ENCODE data around the gene FFAR2. TPM values are rescaled to one million over a fixed set of nuclear protein-coding genes. Genes with fewer than 3 reads are reported as not detected.

The FFAR2 gene
- total RNA-seq, 1 donor = 16.5 TPM

DNA sequence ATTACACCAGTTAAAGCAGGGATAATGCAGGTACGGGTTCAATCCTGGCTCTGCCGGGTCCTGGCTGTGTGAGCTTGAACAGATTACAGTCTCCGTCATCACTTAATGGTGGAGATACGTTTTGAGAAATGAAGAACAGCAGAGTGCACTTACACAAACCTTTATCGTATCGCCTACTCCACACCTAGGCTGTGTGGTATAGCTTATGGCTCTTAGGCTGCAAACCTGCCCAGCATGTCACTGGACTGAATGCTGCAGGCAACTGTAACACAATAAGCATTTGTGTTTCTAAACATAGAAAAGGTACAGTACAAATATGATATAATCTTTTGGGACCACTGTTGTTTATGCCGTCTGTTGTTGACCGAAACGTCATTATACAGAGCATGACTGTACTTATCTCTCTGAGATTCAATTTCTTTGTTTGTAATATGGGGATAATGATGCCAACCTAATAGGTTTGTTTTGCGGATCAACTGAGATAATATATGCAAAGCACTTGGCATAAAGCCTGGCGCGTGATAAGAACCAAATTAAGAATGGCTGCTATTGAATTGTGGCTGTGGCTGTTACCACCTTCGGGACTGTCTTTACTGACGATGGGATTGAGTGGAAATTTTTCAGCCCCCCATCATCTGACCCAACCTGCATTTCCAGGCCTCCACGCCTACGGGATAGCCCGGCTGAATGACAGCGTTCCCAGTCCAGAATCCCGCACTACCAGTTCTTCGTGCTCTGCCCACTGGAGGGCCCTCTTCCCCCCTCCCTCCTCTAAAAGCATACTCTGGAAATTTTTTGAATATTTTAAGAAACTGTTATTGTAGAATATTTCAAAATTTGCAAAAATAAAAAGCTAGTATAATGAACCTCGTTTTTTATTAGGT, 31.0 kb downstream of the FFAR2 start:
- Histone ChIP-seq H3K4me3 (ENCODE audit: low read length) (no peak overlapping the region), H3K9me3 (ENCODE audit: low read depth, low read length) (no peaks in the 10 kb centered on the region), H3K27me3 (ENCODE audit: insufficient read depth, low read length) (no peaks in the 10 kb centered on the region), H3K4me1 (ENCODE audit: insufficient read depth, low read length) (no peaks in the 10 kb centered on the region)

DNA sequence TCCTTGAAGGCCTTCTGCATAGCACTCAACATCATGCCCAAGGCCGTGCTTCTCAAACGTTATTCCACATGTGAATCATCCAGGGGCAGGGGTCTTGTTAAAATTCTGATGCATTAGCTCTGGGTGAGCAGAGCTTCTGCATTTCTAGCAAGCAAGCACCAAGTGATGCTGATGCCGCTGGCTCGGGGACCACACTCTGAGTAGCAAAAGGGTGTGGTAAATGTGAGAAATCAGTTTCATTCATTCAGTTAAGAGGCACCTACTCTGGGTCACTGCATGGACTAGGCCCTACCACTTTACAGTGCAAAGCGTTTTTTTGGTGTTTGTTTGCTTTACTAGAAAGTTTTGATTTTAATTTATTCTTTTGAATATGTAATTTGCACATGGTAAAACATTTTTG, 35.0 kb downstream of the FFAR2 start:
- Histone ChIP-seq H3K27me3 (ENCODE audit: insufficient read depth, low read length) (no peaks in the 10 kb centered on the region), H3K4me1 (ENCODE audit: insufficient read depth, low read length) (no peaks in the 10 kb centered on the region), H3K9me3 (ENCODE audit: low read depth, low read length) (no peaks in the 10 kb centered on the region), H3K4me3 (ENCODE audit: low read length) (no peak overlapping the region)

DNA sequence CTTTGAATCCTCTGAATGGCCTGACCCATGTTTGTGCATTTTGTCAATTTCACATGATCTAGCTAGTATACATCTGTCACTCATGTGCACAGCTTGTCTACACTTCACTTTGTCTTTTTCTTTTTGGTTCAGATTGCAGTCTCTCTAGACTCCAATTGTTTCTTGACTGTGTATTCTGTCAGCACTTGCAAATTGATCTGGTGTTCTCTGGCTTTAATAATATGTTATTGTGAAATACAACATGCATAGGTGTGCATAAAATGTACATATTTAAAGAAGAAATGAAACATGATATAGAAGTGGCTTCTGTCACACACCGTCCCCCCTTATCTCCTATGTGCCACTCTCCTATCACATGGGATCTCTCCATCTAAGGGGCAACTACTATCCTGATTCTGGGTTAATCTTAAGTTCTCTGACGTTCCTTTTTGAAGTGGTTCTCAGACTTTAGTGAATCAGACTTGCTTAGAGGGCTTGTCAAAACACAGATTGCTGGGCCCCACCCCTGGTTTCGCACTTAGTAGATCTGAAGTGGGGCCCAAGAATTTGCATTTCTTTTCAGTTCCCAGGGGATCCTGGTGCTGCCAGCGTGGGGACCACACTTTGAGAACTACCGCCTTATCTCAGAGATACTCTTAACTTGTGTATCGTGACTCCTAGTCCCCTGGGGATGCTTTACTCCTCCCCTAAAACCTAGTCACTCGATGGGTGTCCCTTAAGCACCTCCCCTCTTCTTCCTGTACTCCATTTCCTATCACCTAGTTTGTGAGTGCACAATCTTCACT, 36.4 kb downstream of the FFAR2 start:
- no peaks in the 10 kb centered on the region for H3K9me3 ChIP-seq (ENCODE audit: low read depth, low read length)
- no peaks in the 10 kb centered on the region for H3K4me1 ChIP-seq (ENCODE audit: insufficient read depth, low read length)
- H3K27me3 ChIP-seq (ENCODE audit: insufficient read depth, low read length) = no peaks in the 10 kb centered on the region
- H3K4me3 ChIP-seq (ENCODE audit: low read length) = no peak overlapping the region

DNA sequence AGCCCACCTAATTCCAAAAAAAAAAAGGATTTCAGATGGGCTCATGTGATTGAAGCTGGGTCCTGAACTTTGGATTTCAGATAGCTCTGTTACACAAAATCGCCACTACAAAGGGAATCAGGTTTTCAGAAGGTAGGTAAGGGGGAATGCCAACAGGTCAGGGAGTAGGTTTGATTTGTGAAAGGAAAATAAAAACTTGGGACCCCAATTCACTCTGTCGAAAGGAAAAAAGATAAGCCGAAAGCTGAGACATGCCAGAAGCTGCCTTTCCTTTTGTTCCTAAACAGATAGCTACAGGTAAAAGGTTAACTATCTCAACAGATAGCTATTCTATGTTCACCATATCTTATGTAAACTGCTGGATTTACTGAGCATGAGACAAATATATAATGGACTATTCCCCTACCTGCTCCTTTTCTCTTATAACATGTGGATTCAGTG, 38.2 kb downstream of the FFAR2 start:
- H3K9me3 ChIP-seq (ENCODE audit: low read depth, low read length) = no peaks in the 10 kb centered on the region
- H3K4me1 ChIP-seq (ENCODE audit: insufficient read depth, low read length) = no peaks in the 10 kb centered on the region
- H3K27me3 ChIP-seq (ENCODE audit: insufficient read depth, low read length) = no peaks in the 10 kb centered on the region
- no peak overlapping the region for H3K4me3 ChIP-seq (ENCODE audit: low read length)

DNA sequence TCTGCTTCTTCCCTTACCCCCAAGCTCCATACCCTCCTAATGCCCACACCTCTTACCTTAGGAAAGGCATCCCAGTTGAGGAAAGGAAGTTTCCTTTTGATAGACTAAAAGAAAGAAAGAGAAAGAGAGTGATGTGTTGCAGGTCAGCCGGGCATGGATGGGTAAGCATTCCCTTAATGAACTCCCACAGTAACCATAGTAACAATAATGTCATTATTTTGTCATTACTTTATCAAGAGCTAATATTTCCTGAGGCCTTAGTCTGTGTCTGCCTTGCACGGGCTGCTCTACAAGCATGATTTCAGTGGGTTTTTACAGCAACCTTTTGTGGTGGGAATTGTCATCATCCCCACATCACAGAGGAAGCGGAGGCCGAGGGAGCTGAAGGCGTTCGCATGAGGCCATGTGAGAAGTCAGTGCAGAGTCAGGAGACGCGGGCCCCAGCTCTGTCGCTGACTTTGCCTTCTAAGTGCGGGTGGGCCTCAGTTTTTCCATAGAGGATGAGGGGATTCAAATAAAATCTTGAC, 39.7 kb downstream of the FFAR2 start:
- H3K4me3 ChIP-seq (ENCODE audit: low read length) = no peak overlapping the region
- H3K4me1 ChIP-seq (ENCODE audit: insufficient read depth, low read length) = no peaks in the 10 kb centered on the region

DNA sequence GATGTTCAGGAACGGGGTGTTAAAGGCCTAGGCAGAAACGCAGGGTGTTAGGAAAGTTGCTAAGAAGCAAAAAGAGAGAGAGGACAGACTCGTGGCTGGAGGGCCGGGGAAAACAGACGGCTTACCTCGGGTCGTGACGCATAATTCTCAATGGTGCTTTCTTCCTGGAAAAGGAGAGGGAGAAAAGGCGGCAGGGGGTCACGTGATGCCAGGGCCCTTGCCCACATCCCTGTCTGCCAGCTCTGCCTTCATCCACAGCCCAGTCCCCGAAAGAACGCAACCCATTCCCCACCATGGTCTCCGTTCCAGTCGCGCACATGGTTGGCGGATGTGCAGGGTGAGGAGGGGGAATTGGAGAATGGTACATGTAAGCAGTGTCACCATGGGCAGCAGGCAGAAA, 40.6 kb downstream of the FFAR2 start:
- H3K4me1 ChIP-seq (ENCODE audit: insufficient read depth, low read length) = no peaks in the 10 kb centered on the region
- no peaks in the 10 kb centered on the region for H3K9me3 ChIP-seq (ENCODE audit: low read depth, low read length)
- H3K27me3 ChIP-seq (ENCODE audit: insufficient read depth, low read length) = no peaks in the 10 kb centered on the region
- no peak overlapping the region for H3K4me3 ChIP-seq (ENCODE audit: low read length)

More for the DNA sequence above, 39.7 kb downstream of the FFAR2 start:
- no peaks in the 10 kb centered on the region for H3K9me3 ChIP-seq (ENCODE audit: low read depth, low read length)
- H3K27me3 ChIP-seq (ENCODE audit: insufficient read depth, low read length) = no peaks in the 10 kb centered on the region

DNA sequence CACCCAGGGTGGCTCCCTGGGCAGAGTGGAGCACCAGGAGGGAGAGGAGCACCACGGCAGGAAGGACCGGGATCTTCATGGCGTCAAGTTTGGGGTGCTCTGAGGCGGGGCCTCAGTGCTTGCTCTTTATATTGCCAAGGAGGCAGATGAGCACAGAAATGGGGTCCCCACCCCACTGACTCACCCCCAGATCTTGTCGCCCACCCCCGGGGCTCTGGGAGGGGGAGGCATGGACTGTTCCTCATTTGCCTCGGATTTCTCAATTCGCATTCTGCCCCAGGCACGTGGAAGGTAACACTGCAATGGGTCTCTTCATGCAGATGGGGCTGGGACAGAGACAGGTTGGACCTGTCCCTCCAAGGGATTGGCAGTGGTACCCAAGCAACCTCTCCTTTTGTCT, 42.3 kb downstream of the FFAR2 start, which contains the start of gene KRTDAP:
Gene KRTDAP (minus strand): TSS at position 101 of the 400 bp plus-strand sequence. CDS start 22 bp downstream, at position 79.
- no peaks in the 10 kb centered on the region for H3K27me3 ChIP-seq (ENCODE audit: insufficient read depth, low read length)
- H3K4me1 ChIP-seq (ENCODE audit: insufficient read depth, low read length) = peaks cover 3% of the 10 kb centered on the region
- no peaks in the 10 kb centered on the region for H3K9me3 ChIP-seq (ENCODE audit: low read depth, low read length)
- no peak within 1 kb of the TSS for H3K4me3 ChIP-seq (ENCODE audit: low read length)

DNA sequence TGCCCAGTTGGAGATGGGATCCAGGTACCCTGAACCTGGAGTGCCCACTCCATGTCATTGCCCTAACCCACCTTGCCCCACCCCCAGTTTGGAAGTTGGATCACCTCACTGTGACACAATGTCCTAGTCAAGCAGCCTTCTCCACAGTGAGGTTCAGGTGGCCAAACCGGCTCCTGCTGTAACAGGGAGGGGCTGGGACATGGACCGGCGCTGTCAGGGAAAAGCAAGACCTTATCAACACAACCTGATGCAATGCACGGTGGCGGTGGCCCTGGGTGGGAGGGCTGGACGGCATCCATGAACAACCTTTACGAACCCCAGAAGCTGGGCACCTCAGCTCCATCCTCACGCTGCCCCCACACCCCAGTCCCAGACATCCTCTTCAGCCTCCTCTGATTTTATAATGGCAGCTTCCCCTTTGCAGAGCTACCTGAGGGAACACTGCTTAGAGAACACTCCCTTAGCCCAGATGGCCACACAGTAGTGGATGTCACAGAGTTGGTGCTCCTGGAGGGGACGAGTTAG, 43.8 kb downstream of the FFAR2 start:
- no peak overlapping the region for H3K4me3 ChIP-seq (ENCODE audit: low read length)
- no peaks in the 10 kb centered on the region for H3K27me3 ChIP-seq (ENCODE audit: insufficient read depth, low read length)
- no peaks in the 10 kb centered on the region for H3K9me3 ChIP-seq (ENCODE audit: low read depth, low read length)
- H3K4me1 ChIP-seq (ENCODE audit: insufficient read depth, low read length) = peaks cover 3% of the 10 kb centered on the region

DNA sequence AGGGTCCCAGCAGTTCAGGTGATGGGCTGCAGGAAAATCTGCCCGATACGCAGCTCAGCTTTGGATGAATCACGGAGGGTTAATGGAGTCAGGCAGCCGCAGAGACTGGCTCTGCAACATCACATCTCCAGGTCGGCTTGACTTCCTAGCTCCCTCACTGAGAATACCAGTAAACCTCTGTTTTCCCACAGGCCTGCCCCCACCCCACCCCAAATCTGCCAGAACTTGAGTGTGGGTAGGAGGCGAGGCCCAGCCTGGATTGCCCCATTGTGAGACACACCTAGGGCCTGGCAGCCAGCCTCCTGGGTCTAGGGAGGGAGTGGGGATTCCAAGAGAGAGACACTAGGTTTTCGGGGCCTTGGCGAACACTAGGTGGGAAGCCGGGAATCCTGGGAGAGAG, 45.9 kb downstream of the FFAR2 start:
- no peak overlapping the region for H3K4me3 ChIP-seq (ENCODE audit: low read length)

DNA sequence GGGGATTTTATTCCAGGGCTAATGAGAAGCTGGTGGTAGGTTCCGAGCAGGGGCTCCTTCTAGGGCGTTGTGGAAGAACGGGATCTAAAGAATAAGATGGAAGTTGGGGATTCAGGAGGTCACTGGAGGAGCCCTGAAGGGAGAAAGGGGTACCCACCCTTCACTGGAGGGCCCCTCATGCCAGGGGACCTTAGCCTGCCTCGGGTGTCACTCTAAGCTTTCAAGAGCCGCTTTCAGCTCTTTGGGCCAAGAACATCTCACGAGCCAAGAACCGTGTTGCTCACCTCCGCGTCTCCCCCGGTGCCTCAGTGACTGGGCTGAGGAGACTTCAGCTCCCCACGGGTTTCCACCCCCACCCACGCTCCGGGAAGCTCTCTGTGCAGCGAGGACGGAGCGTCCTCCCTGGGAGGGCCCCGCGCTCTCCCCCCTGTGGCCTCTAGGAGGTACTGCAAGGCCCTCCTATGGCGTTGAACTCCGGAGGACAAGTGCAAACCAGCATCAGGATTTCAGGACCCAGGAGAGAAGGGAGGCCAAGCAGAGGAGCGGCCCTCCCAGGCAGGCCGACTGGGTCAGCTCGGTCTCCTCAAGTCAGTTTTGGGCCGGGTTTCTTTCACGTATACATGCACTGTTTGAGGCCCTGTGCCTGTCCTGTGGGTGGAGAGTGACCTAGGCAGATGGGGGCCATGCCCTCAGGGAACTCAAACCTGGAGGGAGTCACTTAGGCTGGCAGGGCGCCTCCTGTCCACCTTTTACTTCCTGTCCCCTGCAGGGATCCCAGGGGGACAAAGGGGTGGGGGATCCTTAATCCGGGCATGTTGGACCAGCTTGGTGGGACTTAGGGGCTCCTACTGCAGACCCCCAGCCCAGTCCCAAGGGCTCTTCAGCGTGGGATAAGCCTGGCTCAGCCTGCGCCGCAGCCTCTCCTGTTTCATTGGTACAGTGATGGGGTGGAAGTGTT, 47.3 kb downstream of the FFAR2 start:
- no peaks in the 10 kb centered on the region for H3K9me3 ChIP-seq (ENCODE audit: low read depth, low read length)
- no peaks in the 10 kb centered on the region for H3K27me3 ChIP-seq (ENCODE audit: insufficient read depth, low read length)
- H3K4me1 ChIP-seq (ENCODE audit: insufficient read depth, low read length) = peaks cover 3% of the 10 kb centered on the region
- no peak overlapping the region for H3K4me3 ChIP-seq (ENCODE audit: low read length)

More for the DNA sequence above, 45.9 kb downstream of the FFAR2 start:
- peaks cover 3% of the 10 kb centered on the region for H3K4me1 ChIP-seq (ENCODE audit: insufficient read depth, low read length)
- H3K9me3 ChIP-seq (ENCODE audit: low read depth, low read length) = no peaks in the 10 kb centered on the region
- H3K27me3 ChIP-seq (ENCODE audit: insufficient read depth, low read length) = no peaks in the 10 kb centered on the region

DNA sequence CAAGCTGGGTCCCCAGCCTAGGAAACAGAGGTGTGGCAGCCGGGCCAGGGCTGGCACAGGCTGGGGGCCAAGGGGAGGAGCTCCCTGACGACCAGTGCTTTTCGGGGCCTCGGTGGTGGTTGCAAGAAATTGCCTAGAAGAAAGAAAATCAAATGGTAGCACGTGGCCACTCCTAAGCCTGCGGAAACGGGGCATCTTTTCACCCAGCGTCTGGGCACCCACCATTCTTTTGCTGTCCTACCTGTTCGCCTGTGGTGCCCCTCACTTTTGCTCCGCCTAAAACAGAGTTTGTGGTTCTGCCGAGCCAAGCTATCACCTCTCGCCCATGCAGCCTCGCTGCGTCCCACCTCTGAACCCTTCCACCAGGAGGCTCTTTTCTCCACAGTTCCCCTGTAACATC, 49.3 kb downstream of the FFAR2 start:
- Histone ChIP-seq H3K9me3 (ENCODE audit: low read depth, low read length) (no peaks in the 10 kb centered on the region), H3K4me1 (ENCODE audit: insufficient read depth, low read length) (peaks cover 3% of the 10 kb centered on the region), H3K27me3 (ENCODE audit: insufficient read depth, low read length) (no peaks in the 10 kb centered on the region), H3K4me3 (ENCODE audit: low read length) (no peak overlapping the region)

DNA sequence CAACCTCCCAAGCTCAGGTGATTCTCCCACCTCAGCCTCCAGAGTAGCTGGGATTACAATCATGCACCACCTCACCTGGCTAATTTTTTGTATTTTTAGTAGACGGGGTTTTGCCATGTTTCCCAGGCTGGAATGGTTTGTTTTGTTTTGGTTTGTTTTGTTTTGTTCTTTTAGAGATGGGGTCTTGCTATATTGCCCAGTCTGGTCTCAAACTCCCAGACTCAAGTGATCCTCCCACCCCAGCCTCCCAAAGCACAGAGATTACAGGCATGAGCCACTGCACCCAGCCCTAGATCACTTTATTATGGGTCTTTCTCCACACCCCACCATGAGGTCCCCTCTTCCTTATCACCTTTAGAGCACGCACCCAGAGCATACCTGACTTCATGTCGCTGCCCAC, 50.2 kb downstream of the FFAR2 start:
- no peak overlapping the region for H3K4me3 ChIP-seq (ENCODE audit: low read length)
- H3K4me1 ChIP-seq (ENCODE audit: insufficient read depth, low read length) = peaks cover 3% of the 10 kb centered on the region
- no peaks in the 10 kb centered on the region for H3K9me3 ChIP-seq (ENCODE audit: low read depth, low read length)
- no peaks in the 10 kb centered on the region for H3K27me3 ChIP-seq (ENCODE audit: insufficient read depth, low read length)

DNA sequence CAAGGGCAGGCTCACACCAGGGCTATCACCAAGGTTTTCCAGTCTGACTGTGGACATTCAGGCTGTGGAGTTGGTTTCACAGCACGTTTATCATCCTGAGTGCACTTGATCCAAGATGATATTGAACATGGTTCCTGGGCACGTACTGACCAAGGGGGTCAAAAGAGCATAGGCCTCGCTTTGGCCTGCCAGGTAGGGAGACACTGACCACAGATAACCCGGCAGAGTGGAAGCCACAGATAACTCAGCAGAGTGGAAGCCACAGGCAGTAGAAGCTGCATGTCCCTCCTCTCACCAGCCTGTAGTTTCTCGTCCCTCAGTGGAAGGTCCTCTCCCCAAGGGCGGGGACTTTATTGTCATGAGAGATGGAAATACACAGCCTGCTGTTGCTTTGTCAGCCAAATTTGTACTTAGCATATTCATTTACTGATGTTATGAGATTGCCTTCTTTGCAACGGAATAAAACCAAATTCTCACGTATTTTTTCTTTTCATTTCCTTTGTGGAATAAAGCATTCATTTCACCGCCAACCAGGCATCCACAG, 51.0 kb downstream of the FFAR2 start:
- peaks cover 3% of the 10 kb centered on the region for H3K4me1 ChIP-seq (ENCODE audit: insufficient read depth, low read length)

DNA sequence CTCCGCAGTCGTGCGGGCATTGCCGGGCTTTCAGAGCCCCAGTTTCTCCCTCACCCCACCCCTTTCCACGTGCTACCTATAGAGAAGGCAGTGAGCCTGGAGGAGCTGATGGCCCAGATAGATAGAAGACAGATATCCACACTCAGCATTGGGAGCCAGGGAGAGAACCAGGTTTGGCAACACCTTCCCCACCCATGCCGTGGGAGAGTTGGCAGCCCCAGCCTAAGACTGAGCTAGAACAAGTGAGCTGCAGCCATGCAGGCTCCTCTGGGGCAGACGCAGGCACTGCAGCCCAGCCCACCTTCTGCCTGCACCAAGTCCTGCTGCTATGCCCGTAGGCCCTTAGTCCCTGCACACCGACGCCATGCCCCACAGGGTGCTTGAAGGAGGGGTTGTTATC, 52.6 kb downstream of the FFAR2 start:
- no peak overlapping the region for H3K4me3 ChIP-seq (ENCODE audit: low read length)
- H3K4me1 ChIP-seq (ENCODE audit: insufficient read depth, low read length) = no peaks in the 10 kb centered on the region
- H3K27me3 ChIP-seq (ENCODE audit: insufficient read depth, low read length) = no peaks in the 10 kb centered on the region
- H3K9me3 ChIP-seq (ENCODE audit: low read depth, low read length) = no peaks in the 10 kb centered on the region

More for the DNA sequence above, 51.0 kb downstream of the FFAR2 start:
- Histone ChIP-seq H3K9me3 (ENCODE audit: low read depth, low read length) (no peaks in the 10 kb centered on the region), H3K27me3 (ENCODE audit: insufficient read depth, low read length) (no peaks in the 10 kb centered on the region), H3K4me3 (ENCODE audit: low read length) (no peak overlapping the region)

All from mononuclear cell (primary cell).